GM23248 (cell line): ENCODE data around the gene HNRNPUL2.

Experiments used
- EZH2 ChIP-seq: fragments of 200-600 bp; sonication (generic); IDR thresholded peaks from 2 replicates; pipeline ENCODE4 v1.6.1; 2018; ENCODE audit warnings: antibody characterized with exemption, mild to moderate bottlenecking; ENCODE audit not compliant: insufficient read depth, poor library complexity, severe bottlenecking
- EZH2phosphoT487 ChIP-seq: fragments of 200-600 bp; sonication (generic); IDR thresholded peaks from 2 replicates; pipeline ENCODE4 v1.6.1; 2018; ENCODE audit warnings: antibody characterized with exemption, moderate library complexity, mild to moderate bottlenecking, low read depth; ENCODE audit not compliant: insufficient read depth

DNA sequence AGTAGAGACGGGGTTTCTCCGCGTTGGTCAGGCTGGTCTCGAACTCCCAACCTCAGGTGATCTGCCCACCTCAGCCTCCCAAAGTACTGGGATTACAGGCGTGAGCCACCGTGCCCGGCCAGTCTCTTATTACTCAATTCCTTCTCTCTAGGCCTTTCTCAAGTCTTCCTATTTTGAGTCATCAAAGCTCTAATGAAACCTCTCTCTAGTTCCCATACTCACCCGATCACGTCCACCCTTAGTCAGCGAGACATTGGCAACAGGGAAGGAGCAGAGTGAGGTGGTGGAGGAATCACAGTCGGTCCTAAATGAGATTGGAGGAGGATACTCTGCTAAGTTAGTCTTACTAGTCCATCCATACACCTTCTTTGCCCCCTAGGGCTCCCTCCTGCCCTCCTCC lies 25.0 kb downstream of the HNRNPUL2 start:
- TF ChIP-seq EZH2phosphoT487, result no peak
- no peak for TF ChIP-seq EZH2
